ENCODE data around the gene DHRSX. TPM values are rescaled to one million over a fixed set of nuclear protein-coding genes. Genes with fewer than 3 reads are reported as not detected.
A peak's percentile ranks its signal among the peaks of the same experiment; 100 is the strongest.

The DHRSX gene
- total and polyA plus RNA-seq, 2 of the 8 experiments (the other 6 are each of a cell fraction or from before 2014, with no cell fraction given): 35.1 to 43.4 TPM

DNA sequence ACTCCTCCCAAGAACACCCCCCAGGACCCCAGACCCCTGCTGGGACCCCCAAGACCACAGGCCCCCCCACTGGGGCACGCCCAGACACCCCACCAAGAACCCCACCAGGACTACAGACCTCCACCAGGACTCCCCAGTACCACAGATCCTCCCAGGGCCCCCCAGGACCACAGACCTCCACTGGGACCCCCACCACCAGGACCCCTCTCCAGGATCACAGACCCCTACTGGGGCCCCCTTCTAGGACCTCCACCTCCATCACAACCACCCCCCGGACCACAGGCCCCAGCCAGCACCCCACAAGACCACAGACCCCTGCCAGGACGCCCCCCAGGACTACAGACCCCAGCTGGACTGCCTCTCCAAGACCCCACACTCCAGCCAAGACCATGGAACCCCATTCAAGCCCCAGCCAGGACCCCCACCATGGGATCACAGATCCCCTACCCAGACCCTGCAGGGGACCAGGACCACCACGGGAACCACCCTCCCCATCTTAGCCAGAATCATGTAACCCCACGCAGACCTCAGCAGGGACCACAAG, 855 bp upstream of the DHRSX start:
- H2BK120ac ChIP-seq (replicated peaks; ENCODE audit: low read depth, low read length): no peak overlapping the region
- no peak overlapping the region for H2AK5ac ChIP-seq (ENCODE audit: low read depth, low read length)
- no peak overlapping the region for H2BK20ac ChIP-seq (ENCODE audit: low read length)
- peaks cover 0 to 12% (median 9%) of the 10 kb centered on the region in 4 experiments; a peak in 5 of 7 replicates for H3K4me1 ChIP-seq (replicated peaks in 1 of 4; ENCODE audit: control insufficient read depth in 3 of 4, insufficient read depth in 4 of 4, low read length in 3 of 4)
- no peak overlapping the region; the same call in 1 of the 2 replicates for H2BK5ac ChIP-seq (ENCODE audit: low read depth, low read length)
- no peak overlapping the region for H2BK15ac ChIP-seq (ENCODE audit: low read length)
- POLR2A ChIA-PET (ENCODE audit: partially characterized antibody): no interaction called here
- H4K5ac ChIP-seq (ENCODE audit: insufficient read length, low read depth, low read length): no peak overlapping the region
- 82% methylated on average over 2 of the region's 5 CpGs; no CpG with 5 or more reads in 1 of the 2 experiments for WGBS, 2 experiments (ENCODE audit: extremely low coverage in 1 of 2, insufficient coverage in 1 of 2, insufficient read length in 1 of 2, insufficient replicate concordance in 2 of 2, low coverage in 1 of 2, low lambda C conversion rate in 2 of 2, missing lambda C conversion rate in 1 of 2)
- H2BK12ac ChIP-seq (ENCODE audit: low read depth, low read length): 0 out of 2 replicates have a peak overlapping the region, but pooled peaks have one; percentile 50
- H4K20me1 ChIP-seq (replicated peaks in 1 of 2; ENCODE audit: control insufficient read depth in 1 of 2, insufficient read depth in 2 of 2, low read length in 2 of 2): no peaks in the 10 kb centered on the region
- H3K56ac ChIP-seq (replicated peaks; ENCODE audit: insufficient read length, low read depth, low read length): no peak overlapping the region
- no peak overlapping the region; the same call in 1 of the 2 replicates for H3K18ac ChIP-seq (ENCODE audit: extremely low read depth, low read length)
- no peaks in the 10 kb centered on the region for H3K27me3 ChIP-seq (replicated peaks in 1 of 4; ENCODE audit: control insufficient read depth in 3 of 4, extremely low read depth in 1 of 4, insufficient read depth in 3 of 4, low read length in 3 of 4)
- H3K23me2 ChIP-seq (ENCODE audit: low read depth, low read length): peaks cover 4% of the 10 kb centered on the region; the same call in 1 of the 2 replicates
- H3K36me3 ChIP-seq (ENCODE audit: control insufficient read depth in 2 of 4, insufficient read depth in 4 of 4, low read length in 3 of 4): peaks cover 0 to 12% (median 0%) of the 10 kb centered on the region in 4 experiments; a peak in 1 of 8 replicates
- H3K9ac ChIP-seq (replicated peaks in 1 of 4; ENCODE audit: extremely low read depth in 1 of 4, low read depth in 3 of 4, low read length in 3 of 4): peak overlapping the region in 1 of 4 experiments; percentile 25; a peak in 1 of 7 replicates
- H4K91ac ChIP-seq (replicated peaks; ENCODE audit: insufficient read length, low read length): no peak overlapping the region
- H3K14ac ChIP-seq (ENCODE audit: insufficient read length): no peak overlapping the region
- no peak overlapping the region for H3K23ac ChIP-seq (ENCODE audit: insufficient read length)
- FAIRE-seq: no peak
- peak overlapping the region; percentile 45 for H4K8ac ChIP-seq (ENCODE audit: extremely low read depth, insufficient read depth, low read length)
- H2AFZ ChIP-seq (ENCODE audit: low read length): no peak overlapping the region
- no peaks in the 10 kb centered on the region for H3K9me3 ChIP-seq (ENCODE audit: insufficient read depth in 2 of 2, low read depth in 1 of 2, low read length in 1 of 2)
- no peak overlapping the region for H3K27ac ChIP-seq (ENCODE audit: low read depth, low read length)
- no peaks in the 10 kb centered on the region; the same call in 1 of the 2 replicates for H3K79me1 ChIP-seq (ENCODE audit: low read depth, low read length)
- peak overlapping the region in 1 of 4 experiments; percentile 96; a peak in 1 of 8 replicates for H3K4me3 ChIP-seq (ENCODE audit: extremely low read depth in 1 of 4, insufficient read depth in 2 of 4, low read depth in 3 of 4, low read length in 4 of 4)
- H3K4me2 ChIP-seq (ENCODE audit: insufficient read depth in 1 of 2, low read depth in 2 of 2, low read length in 2 of 2): no peak overlapping the region
- no peak overlapping the region for H3K4ac ChIP-seq (replicated peaks; ENCODE audit: insufficient read length, low read depth, low read length)
- H3K79me2 ChIP-seq (ENCODE audit: control insufficient read depth in 1 of 2, insufficient read depth in 2 of 2, low read length in 2 of 2): peaks cover 5 to 35% of the 10 kb centered on the region in 2 experiments; a peak in 3 of 4 replicates
- CTCF ChIA-PET (ENCODE audit: partially characterized antibody): no interaction called here
- peak in 1 of 2 experiments; percentile 44 for DNase-seq (ENCODE audit: low read depth in 1 of 2, low spot score in 2 of 2)
- TF ChIP-seq BCL11A (IDR thresholded peaks at IDR 0.05; ENCODE audit: low read depth in 2 of 2, low read length in 2 of 2) (no peak), RBBP5 (IDR thresholded peaks at IDR 0.05; ENCODE audit: borderline replicate concordance, low read depth, low read length) (no peak), SP1 (IDR thresholded peaks at IDR 0.05; ENCODE audit: low read depth, low read length) (no peak), CREB1 (IDR thresholded peaks at IDR 0.05) (no peak), CEBPB (IDR thresholded peaks at IDR 0.05; ENCODE audit: low read depth, low read length) (no peak)
